A549 (cell line): ENCODE results near the gene AGAP3. TPM values are rescaled to one million over a fixed set of nuclear protein-coding genes. Genes with fewer than 3 reads are reported as not detected.

Experiments
- ATAC-seq, 2 experiments: fragments of 200-7000 bp in 1 of 2; fragments of >200 bp in 1 of 2; cut with Nextera tagmentation in 1 of 2; cut with Tn5 transposase in 1 of 2; 3 replicates each; pipeline versions ENCODE4 v1.8.0 to v1.9.1; 2018 to 2020; ENCODE audit warnings: mild to moderate bottlenecking in 1 of 2, moderate library complexity in 1 of 2
- CTCF ChIA-PET: fragments of 300-600 bp; sonication (Branson Sonifier 250); formaldehyde crosslinking; extraction: SDS; loops from one replicate; lab custom pipeline; 2021; ENCODE audit warnings: antibody characterized with exemption, inconsistent platforms; lab: Yijun Ruan, JAX
- POLR2A ChIA-PET: fragments of 350-600 bp; formaldehyde crosslinking; extraction: SDS; loops from one replicate; lab custom pipeline; 2021; ENCODE audit warnings: antibody characterized with exemption, inconsistent platforms; lab: Yijun Ruan, JAX
- DNase-seq, 2 experiments: peaks; one replicate each; pipeline versions ENCODE4 v3.0.0 to v3.0.0-alpha.2; 2011 to 2016; ENCODE audit warnings: low read depth in 1 of 2, low spot score in 1 of 2
- FAIRE-seq: peaks from 2 replicates; lab custom pipeline; 2011; peaks lifted over from hg19 to GRCh38; lab: Jason Lieb, UNC
- H3K27ac ChIP-seq, 2 experiments: fragments of >200 bp; sonication (Bioruptor Twin); formaldehyde crosslinking; 3 replicates each; pipeline ENCODE4 v1.5.1; 2016 to 2017
- H3K4me1 ChIP-seq: fragments of >200 bp; sonication (Bioruptor Twin); formaldehyde crosslinking; 3 replicates; pipeline ENCODE4 v1.6.1; 2016
- H3K4me2 ChIP-seq: fragments of >200 bp; sonication (Bioruptor Twin); formaldehyde crosslinking; 3 replicates; pipeline ENCODE4 v1.6.1; 2016
- H3K4me3 ChIP-seq: fragments of >200 bp; sonication (Bioruptor Twin); formaldehyde crosslinking; 3 replicates; pipeline ENCODE4 v1.5.1; 2016
- H3K9me3 ChIP-seq: fragments of >200 bp; sonication (Bioruptor Twin); formaldehyde crosslinking; 3 replicates; pipeline ENCODE4 v1.6.1; 2016
- ATOH8 ChIP-seq: fragments of 250-450 bp; sonication (Bioruptor Pico); IDR thresholded peaks from 2 replicates; pipeline ENCODE4 v1.5.0; 2020; ENCODE audit warnings: low read depth, mild to moderate bottlenecking, moderate library complexity
- BCL3 ChIP-seq: fragments of >200 bp; sonication (Bioruptor Twin); formaldehyde crosslinking; IDR thresholded peaks from 3 replicates; pipeline ENCODE4 v1.6.1; 2016
- CBX2 ChIP-seq: fragments of 200-600 bp; sonication (generic); IDR thresholded peaks from 2 replicates; pipeline ENCODE4 v1.6.1; 2016; ENCODE audit warnings: low read depth, mild to moderate bottlenecking, borderline replicate concordance
- CHD2 ChIP-seq: fragments of 150-350 bp; IDR thresholded peaks from 2 replicates; pipeline ENCODE4 v1.6.1; 2014; ENCODE audit warnings: low read length; ENCODE audit not compliant: partially characterized antibody
- CTCF ChIP-seq: fragments of >200 bp; sonication (Bioruptor Twin); formaldehyde crosslinking; IDR thresholded peaks from 3 replicates; pipeline ENCODE4 v1.5.1; 2016
- E2F6 ChIP-seq: IDR thresholded peaks from 2 replicates; pipeline ENCODE4 v1.6.1; 2012; ENCODE audit warnings: low read depth, borderline replicate concordance
- EHMT2 ChIP-seq: fragments of 200-600 bp; sonication (generic); IDR thresholded peaks from 2 replicates; pipeline ENCODE4 v1.6.1; 2016; ENCODE audit warnings: antibody characterized with exemption, low read depth, mild to moderate bottlenecking, moderate library complexity
- ELK1 ChIP-seq: fragments of 150-350 bp; IDR thresholded peaks from 2 replicates; pipeline ENCODE4 v1.6.1; 2014; ENCODE audit warnings: low read depth, mild to moderate bottlenecking, low read length
- FOSB ChIP-seq: fragments of 250-450 bp; sonication (Bioruptor Pico); IDR thresholded peaks from 2 replicates; pipeline ENCODE4 v1.5.0; 2020; ENCODE audit warnings: mild to moderate bottlenecking, moderate library complexity
- HEYL ChIP-seq: fragments of 250-450 bp; sonication (Bioruptor Pico); IDR thresholded peaks from 2 replicates; pipeline ENCODE4 v1.8.0; 2021; ENCODE audit warnings: mild to moderate bottlenecking, moderate library complexity
- MAFK ChIP-seq: fragments of 450-650 bp; IDR thresholded peaks from 2 replicates; pipeline ENCODE4 v1.6.1; 2014; ENCODE audit not compliant: partially characterized antibody
- MAZ ChIP-seq: fragments of 150-350 bp; IDR thresholded peaks from 2 replicates; pipeline ENCODE4 v1.6.1; 2014; ENCODE audit warnings: antibody characterized with exemption, low read depth, low read length, borderline replicate concordance
- PBX3 ChIP-seq: IDR thresholded peaks from 2 replicates; pipeline ENCODE4 v1.6.1; 2012
- PHF8 ChIP-seq: fragments of 200-600 bp; sonication (generic); IDR thresholded peaks from 2 replicates; pipeline ENCODE4 v1.6.1; 2016; ENCODE audit warnings: low read depth, mild to moderate bottlenecking, antibody characterized with exemption, moderate library complexity, borderline replicate concordance
- POLR2AphosphoS2 ChIP-seq: conservative IDR thresholded peaks from 2 replicates; pipeline ENCODE4 v1.6.1; 2012; ENCODE audit warnings: low read length, improper control_type of control experiment, inconsistent platforms
- RAD21 ChIP-seq, 2 experiments: fragments of >200 bp in 1 of 2; sonication (Bioruptor Twin) in 1 of 2; formaldehyde crosslinking in 1 of 2; IDR thresholded peaks in 1 of 2; conservative IDR thresholded peaks in 1 of 2; 2 replicates in 1 of 2; 3 replicates in 1 of 2; pipeline ENCODE4 v1.6.1; 2012 to 2018; ENCODE audit warnings: inconsistent platforms in 1 of 2
- REST ChIP-seq: fragments of 200-600 bp; sonication (generic); IDR thresholded peaks from 2 replicates; pipeline ENCODE4 v1.6.1; 2016; ENCODE audit warnings: antibody characterized with exemption, mild to moderate bottlenecking, moderate library complexity
- RFX5 ChIP-seq: fragments of 450-650 bp; IDR thresholded peaks from 2 replicates; pipeline ENCODE4 v1.7.1; 2014; ENCODE audit warnings: antibody characterized with exemption, mild to moderate bottlenecking, moderate library complexity
- RNF2 ChIP-seq: fragments of 200-600 bp; sonication (generic); IDR thresholded peaks from 2 replicates; pipeline ENCODE4 v1.6.1; 2016; ENCODE audit warnings: low read depth, mild to moderate bottlenecking, antibody characterized with exemption, moderate library complexity, borderline replicate concordance
- USF2 ChIP-seq: fragments of 450-650 bp; IDR thresholded peaks from 2 replicates; pipeline ENCODE4 v1.6.1; 2014; ENCODE audit warnings: antibody characterized with exemption
- ZC3H11A ChIP-seq: fragments of 450-650 bp; IDR thresholded peaks from 2 replicates; pipeline ENCODE4 v1.6.1; 2014; ENCODE audit warnings: antibody characterized with exemption, mild to moderate bottlenecking
- ZFP36 ChIP-seq: fragments of 450-650 bp; IDR thresholded peaks from 2 replicates; pipeline ENCODE4 v1.6.1; 2014; ENCODE audit warnings: borderline replicate concordance; ENCODE audit not compliant: partially characterized antibody
- WGBS: methylation state at CpG from one replicate; pipeline ENCODE4 v1.1.6; 2017; ENCODE audit errors: missing lambda C conversion rate; 5-methylcytosine and 5-hydroxymethylcytosine counted together
- polyA plus RNA-seq, 4 experiments: library from polyadenylated mRNA; depleted of rRNA in 3 of 4; stranded (reverse); fragments of >200 nt; fragmentation: RNase III in 1 of 4; extraction: RNeasy Plus Mini Kit Qiagen cat#74134 plus additional on column Dnase treatment in 1 of 4; gene quantifications; 2 replicates in 3 of 4; 3 replicates in 1 of 4; pipeline ENCODE4 v1.2.3, GENCODE V29; 2011 to 2017

Gene AGAP3
- polyA plus RNA-seq, 2 of the 4 experiments (the other 2 are of a cell fraction) = 33.8 to 45.9 TPM

- no peak for TF ChIP-seq RFX5
- no peak for TF ChIP-seq ATOH8
- TF ChIP-seq BCL3 = no peak
- no peak for TF ChIP-seq CBX2
- TF ChIP-seq RNF2 = no peak
- no peak for TF ChIP-seq HEYL (CRISPR knock-in tag)
- TF ChIP-seq E2F6 = no peak
- TF ChIP-seq PHF8 = no peak
- no peak for TF ChIP-seq MAFK
- TF ChIP-seq USF2 = no peak
- TF ChIP-seq ZFP36 = no peak
- TF ChIP-seq CTCF = no peak
- TF ChIP-seq POLR2AphosphoS2 = no peak
- FAIRE-seq (no peak), DNase-seq (no peak), ATAC-seq (no peak)
- Histone ChIP-seq H3K4me2 (no peak overlapping the region), H3K4me3 (no peak overlapping the region), H3K9me3 (no peaks in the 10 kb centered on the region), H3K27ac (no peak overlapping the region), H3K4me1 (no peaks in the 10 kb centered on the region)
- ChIA-PET POLR2A (no interaction called here), CTCF (interaction anchor here (0.6 to 5.1 kb wide), 12 partner anchors 11 to 230 kb away, joined by 3 to 63 read pairs (median 3); partner anchors contain the start of gene GBX1)
- 85% methylated on average over 14 of the region's 14 CpGs for WGBS
Measured at GRCh38 chr7:151128144-151128543, 41.9 kb downstream of the AGAP3 start.

- POLR2A ChIA-PET = no interaction called here
- ATAC-seq (no peak), DNase-seq (no peak), FAIRE-seq (no peak)
- no peaks in the 10 kb centered on the region for H3K9me3 ChIP-seq
- CTCF ChIA-PET = interaction anchor here (0.6 to 5.1 kb wide), 13 partner anchors 11 to 230 kb away, joined by 3 to 25 read pairs (median 3); partner anchors contain the start of gene GBX1
- no peak overlapping the region for H3K4me2 ChIP-seq
- 84% methylated on average over 8 of the region's 8 CpGs for WGBS
- H3K27ac ChIP-seq = no peak overlapping the region
- no peak overlapping the region for H3K4me3 ChIP-seq
- H3K4me1 ChIP-seq = no peaks in the 10 kb centered on the region
- no peak for TF ChIP-seq EHMT2
- no peak for TF ChIP-seq ZC3H11A
- TF ChIP-seq ELK1 = no peak
- no peak for TF ChIP-seq RAD21 (conservative IDR thresholded peaks at IDR 0.05 in 1 of 2, IDR thresholded peaks at IDR 0.05 in 1 of 2)
- TF ChIP-seq RNF2 = no peak
- TF ChIP-seq FOSB = no peak
- TF ChIP-seq CBX2 = no peak
- no peak for TF ChIP-seq BCL3
- TF ChIP-seq PBX3 = no peak
- no peak for TF ChIP-seq REST
- TF ChIP-seq POLR2AphosphoS2 = no peak
- TF ChIP-seq CHD2 = no peak
- TF ChIP-seq MAZ = no peak
- TF ChIP-seq RFX5 = no peak
Measured at GRCh38 chr7:151128716-151129115, 42.4 kb downstream of the AGAP3 start.
